GM12874 (cell line): ENCODE results near the gene ZFYVE27.

Experiments
- CTCF ChIP-seq: IDR thresholded peaks from 2 replicates; pipeline ENCODE4 v1.5.1; 2011; ENCODE audit warnings: low read depth, mild to moderate bottlenecking, control low read depth, low read length, moderate library complexity; ENCODE audit not compliant: insufficient read depth

The ZFYVE27 gene

GRCh38 chr10:97777143-97777542 lies 40.2 kb downstream of the ZFYVE27 start:
- TF ChIP-seq CTCF: no peak

- no peak for TF ChIP-seq CTCF
Measured at GRCh38 chr10:97778452-97779302, 41.7 kb downstream of the ZFYVE27 start.

- TF ChIP-seq CTCF: no peak
Measured at GRCh38 chr10:97779492-97779891, 42.6 kb downstream of the ZFYVE27 start.

GRCh38 chr10:97779975-97780374 lies 43.0 kb downstream of the ZFYVE27 start:
- no peak for TF ChIP-seq CTCF

GRCh38 chr10:97780841-97781617 lies 44.1 kb downstream of the ZFYVE27 start:
- TF ChIP-seq CTCF: no peak

GRCh38 chr10:97781618-97782331 lies 44.8 kb downstream of the ZFYVE27 start:
- no peak for TF ChIP-seq CTCF

GRCh38 chr10:97782455-97783228 lies 45.7 kb downstream of the ZFYVE27 start:
- no peak for TF ChIP-seq CTCF
